NCI-H146 treated with DMSO at 0.1 percent for 48 hours (cell line): ENCODE results near the gene ZNF506.
A peak's percentile ranks its signal among the peaks of the same experiment; 100 is the strongest.
"Not testable (repeated sequence)": the region's sequence is repeated elsewhere in the genome, so short reads cannot be mapped to it uniquely, and the experiment has no call there.

Experiments
- DNase-seq: peaks from one replicate; lab custom pipeline; 2025; ENCODE audit not compliant: unreplicated experiment; lab: John Stamatoyannopoulos, UW

Gene ZNF506

GRCh38 chr19:19781791-19782190 is 39.8 kb downstream of the ZNF506 start:
- DNase-seq, result not testable (repeated sequence)

GRCh38 chr19:19778666-19779065 is 42.9 kb downstream of the ZNF506 start:
- no peak for DNase-seq

GRCh38 chr19:19777692-19778091 is 43.9 kb downstream of the ZNF506 start:
- no peak for DNase-seq

- peak; percentile 99 for DNase-seq
Observed at GRCh38 chr19:19776206-19777008, 45.1 kb downstream of the ZNF506 start.

- DNase-seq, result no peak
Observed at GRCh38 chr19:19775891-19776205, 45.7 kb downstream of the ZNF506 start.

GRCh38 chr19:19774354-19775033 is 47.1 kb downstream of the ZNF506 start:
- DNase-seq, result no peak

GRCh38 chr19:19771963-19772362 is 49.6 kb downstream of the ZNF506 start:
- peak; percentile 42 for DNase-seq

- not testable (repeated sequence) for DNase-seq
Observed at GRCh38 chr19:19769971-19770370, 51.6 kb downstream of the ZNF506 start.

- DNase-seq, result no peak
Observed at GRCh38 chr19:19758164-19758563, 63.4 kb downstream of the ZNF506 start.

- no peak for DNase-seq
Observed at GRCh38 chr19:19752760-19753403, 68.7 kb downstream of the ZNF506 start.

GRCh38 chr19:19751846-19752245 is 69.7 kb downstream of the ZNF506 start:
- no peak for DNase-seq

GRCh38 chr19:19750842-19751790 is 70.4 kb downstream of the ZNF506 start:
- no peak for DNase-seq

- DNase-seq, result no peak
Observed at GRCh38 chr19:19749908-19750841, 71.4 kb downstream of the ZNF506 start.

GRCh38 chr19:19749117-19749907 is 72.2 kb downstream of the ZNF506 start:
- DNase-seq, result no peak

GRCh38 chr19:19748249-19748938 is 73.2 kb downstream of the ZNF506 start:
- no peak for DNase-seq

- no peak for DNase-seq
Observed at GRCh38 chr19:19747357-19748220, 74.0 kb downstream of the ZNF506 start.
